Astrocyte of the cerebellum (primary cell): Measurements from ENCODE around the gene CCDC178.
"Not testable (repeated sequence)": the region's sequence is repeated elsewhere in the genome, so short reads cannot be mapped to it uniquely, and the experiment has no call there.

Source experiments
- DNase-seq: peaks from one replicate; pipeline ENCODE4 v3.0.0-alpha.2; 2011; ENCODE audit warnings: low read depth
- H3K4me3 ChIP-seq: 2 replicates; pipeline ENCODE4 v1.5.1; 2011; ENCODE audit warnings: mild to moderate bottlenecking, low read depth, low read length, moderate library complexity
- in situ Hi-C: cut with HindIII; loops from 2 replicates; pipeline ENCODE4 v1.10.0; 2017; ENCODE audit warnings: low sequenced_read_pairs
- TF ChIP-seq, protein P1 (sequence below): IDR thresholded peaks from 2 replicates; pipeline ENCODE4 v1.5.1; 2012; ENCODE audit warnings: low read length, low read depth, moderate library complexity, mild to moderate bottlenecking; ENCODE audit errors: missing control alignments

The CCDC178 gene

GRCh38 chr18:33157893-33158292 is 282.6 kb downstream of the CCDC178 start:
- no peak overlapping the region for H3K4me3 ChIP-seq
- in situ Hi-C loops: no loop called here
- no peak for DNase-seq
- TF ChIP-seq, protein P1, sequence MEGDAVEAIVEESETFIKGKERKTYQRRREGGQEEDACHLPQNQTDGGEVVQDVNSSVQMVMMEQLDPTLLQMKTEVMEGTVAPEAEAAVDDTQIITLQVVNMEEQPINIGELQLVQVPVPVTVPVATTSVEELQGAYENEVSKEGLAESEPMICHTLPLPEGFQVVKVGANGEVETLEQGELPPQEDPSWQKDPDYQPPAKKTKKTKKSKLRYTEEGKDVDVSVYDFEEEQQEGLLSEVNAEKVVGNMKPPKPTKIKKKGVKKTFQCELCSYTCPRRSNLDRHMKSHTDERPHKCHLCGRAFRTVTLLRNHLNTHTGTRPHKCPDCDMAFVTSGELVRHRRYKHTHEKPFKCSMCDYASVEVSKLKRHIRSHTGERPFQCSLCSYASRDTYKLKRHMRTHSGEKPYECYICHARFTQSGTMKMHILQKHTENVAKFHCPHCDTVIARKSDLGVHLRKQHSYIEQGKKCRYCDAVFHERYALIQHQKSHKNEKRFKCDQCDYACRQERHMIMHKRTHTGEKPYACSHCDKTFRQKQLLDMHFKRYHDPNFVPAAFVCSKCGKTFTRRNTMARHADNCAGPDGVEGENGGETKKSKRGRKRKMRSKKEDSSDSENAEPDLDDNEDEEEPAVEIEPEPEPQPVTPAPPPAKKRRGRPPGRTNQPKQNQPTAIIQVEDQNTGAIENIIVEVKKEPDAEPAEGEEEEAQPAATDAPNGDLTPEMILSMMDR: no peak

DNA sequence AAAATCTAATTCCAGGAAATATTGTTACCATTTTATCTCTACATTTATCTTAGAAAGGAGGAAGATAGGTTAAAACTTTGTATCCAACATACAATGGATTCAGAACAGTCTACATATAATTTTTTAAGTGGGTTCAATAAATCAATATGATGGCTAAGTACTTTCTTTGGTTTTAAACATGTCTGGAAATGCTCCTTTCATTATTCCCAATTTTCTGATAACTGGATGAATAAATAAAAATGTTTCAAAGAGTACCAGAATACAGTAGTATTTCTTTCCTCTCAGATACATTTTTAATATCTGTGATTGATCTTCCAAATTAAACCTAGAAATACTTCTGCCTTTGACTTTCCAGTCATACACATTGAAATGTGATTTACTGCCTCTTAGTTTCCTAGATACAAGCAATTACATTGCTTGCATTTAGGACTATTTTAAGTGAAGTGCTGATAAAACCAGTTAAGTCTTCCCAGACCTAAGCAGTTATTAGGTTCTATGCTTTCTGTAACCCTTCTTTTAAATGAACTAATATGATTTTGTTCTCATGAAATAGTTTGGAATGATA is 283.5 kb downstream of the CCDC178 start:
- DNase-seq: no peak
- TF ChIP-seq, protein P1: no peak
- in situ Hi-C loops: no loop called here
- no peak overlapping the region for H3K4me3 ChIP-seq

DNA sequence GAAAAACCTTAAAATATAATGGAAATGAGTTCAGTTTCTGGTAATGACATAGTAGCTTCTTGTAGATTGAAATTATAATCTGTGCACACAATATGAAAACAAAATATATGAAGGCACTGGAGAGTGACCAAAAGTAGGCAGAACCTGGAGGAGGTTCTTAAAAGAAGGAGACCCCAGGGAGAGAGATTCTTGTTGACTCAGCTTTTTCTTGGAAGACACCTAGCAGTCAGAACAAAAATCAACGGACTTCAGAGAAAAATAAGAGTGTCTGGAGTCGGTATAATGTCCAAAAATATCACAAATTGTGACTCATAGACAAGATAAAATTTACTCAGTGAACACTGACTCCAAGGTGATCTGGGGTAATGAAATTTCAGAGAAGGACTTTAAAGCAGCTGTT is 286.5 kb downstream of the CCDC178 start:
- TF ChIP-seq, protein P1: no peak
- no peak overlapping the region for H3K4me3 ChIP-seq
- DNase-seq: no peak
- in situ Hi-C loops: no loop called here

DNA sequence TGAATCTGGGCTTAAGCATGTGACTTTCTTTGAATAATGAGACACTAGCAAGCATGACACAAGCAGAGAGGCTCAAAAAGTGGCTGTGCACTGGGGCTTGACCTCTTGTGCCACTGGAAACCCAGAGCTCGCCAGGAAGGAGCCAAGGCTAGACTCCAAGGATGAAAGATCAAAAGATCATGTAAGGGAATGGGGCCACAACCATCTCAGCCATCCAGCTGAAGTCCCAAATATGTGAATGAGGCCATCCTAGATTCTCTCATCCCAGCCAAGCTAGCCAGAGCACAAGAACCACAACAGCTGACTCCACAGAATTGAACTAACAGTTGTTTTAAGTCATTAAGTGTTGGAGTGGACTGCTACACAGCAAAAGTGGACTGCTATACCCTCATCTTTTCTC is 288.1 kb downstream of the CCDC178 start:
- TF ChIP-seq, protein P1: no peak

GRCh38 chr18:33147811-33148210 is 292.7 kb downstream of the CCDC178 start:
- DNase-seq, in situ Hi-C loops, H3K4me3 ChIP-seq: not testable (repeated sequence)

More for the DNA sequence above, 288.1 kb downstream of the CCDC178 start:
- DNase-seq: no peak
- in situ Hi-C loops: no loop called here
- no peak overlapping the region for H3K4me3 ChIP-seq

- in situ Hi-C loops: no loop called here
- TF ChIP-seq, protein P1: no peak
- H3K4me3 ChIP-seq: no peak overlapping the region
- no peak for DNase-seq
These were observed 294.5 kb downstream of the CCDC178 start for GRCh38 chr18:33146014-33146413.

- no peak overlapping the region for H3K4me3 ChIP-seq
- TF ChIP-seq, protein P1: no peak
- in situ Hi-C loops: no loop called here
- DNase-seq: no peak
These were observed 304.4 kb downstream of the CCDC178 start for GRCh38 chr18:33135951-33136660.
